Erythroblast (primary cell): Measurements from ENCODE around the gene GEMIN7.

ENCODE experiments used
- GATA1 ChIP-seq: IDR thresholded peaks from 2 replicates; pipeline ENCODE4 v1.6.1; 2011; ENCODE audit warnings: low read depth, mild to moderate bottlenecking, control low read depth, low read length, moderate library complexity
- POLR2A ChIP-seq: IDR thresholded peaks from 2 replicates; pipeline ENCODE4 v1.6.1; 2011; ENCODE audit warnings: mild to moderate bottlenecking, low read length

DNA sequence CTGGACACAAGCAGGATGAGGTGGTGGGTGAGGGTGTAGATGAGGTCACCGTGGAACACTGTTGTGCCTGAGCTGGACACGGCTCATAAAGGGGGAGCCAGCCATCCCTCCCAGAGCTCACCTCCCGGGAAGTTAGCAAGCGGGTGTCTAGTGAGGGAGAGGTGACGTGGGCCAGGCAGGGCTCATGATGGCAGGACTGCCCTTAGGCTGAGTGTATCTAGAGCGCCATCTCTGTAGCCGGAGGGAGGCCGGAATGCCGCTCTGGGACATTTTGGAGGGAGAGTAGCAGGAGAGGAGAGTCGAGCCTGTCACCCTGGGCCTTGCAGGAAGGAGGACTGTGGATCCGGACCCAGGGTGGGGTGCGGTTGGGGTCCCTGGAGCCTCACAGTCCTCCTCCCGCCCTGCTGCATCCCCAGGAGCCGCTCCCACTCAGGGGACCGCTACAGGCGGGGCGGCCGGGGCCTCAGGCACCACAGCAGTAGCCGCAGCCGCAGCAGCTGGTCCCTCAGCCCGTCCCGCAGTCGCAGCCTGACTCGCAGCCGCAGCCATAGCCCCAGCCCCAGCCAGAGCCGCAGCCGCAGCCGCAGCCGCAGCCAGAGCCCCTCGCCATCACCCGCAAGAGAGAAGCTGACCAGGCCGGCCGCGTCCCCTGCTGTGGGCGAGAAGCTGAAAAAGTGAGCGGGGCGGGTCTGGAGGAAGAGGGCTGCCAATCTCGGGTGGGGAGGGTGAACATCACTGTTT, 12.0 kb upstream of the GEMIN7 start:
- TF ChIP-seq POLR2A (no peak), GATA1 (no peak)
